Stomach smooth muscle (tissue), 2 donors: Measurements from ENCODE around the gene KCNJ6.

Experiments used
- H3K27ac ChIP-seq: one replicate; pipeline ENCODE4 v1.7.0; 2013; ENCODE audit warnings: mild to moderate bottlenecking, low read length, inconsistent platforms
- H3K27me3 ChIP-seq, 2 donors: one replicate each; pipeline ENCODE4 v1.7.0; 2013; ENCODE audit warnings: low read length in 2 of 2; ENCODE audit not compliant: insufficient read depth in 2 of 2, control insufficient read depth in 1 of 2
- H3K36me3 ChIP-seq, 2 donors: one replicate each; pipeline ENCODE4 v1.7.0; 2013; ENCODE audit warnings: low read length in 2 of 2; ENCODE audit not compliant: control insufficient read depth in 2 of 2, insufficient read depth in 2 of 2
- H3K4me1 ChIP-seq: one replicate; pipeline ENCODE4 v1.7.0; 2013; ENCODE audit warnings: low read length; ENCODE audit not compliant: control insufficient read depth, insufficient read depth
- H3K4me3 ChIP-seq, 2 donors: one replicate each; pipeline ENCODE4 v1.7.0; 2013; ENCODE audit warnings: low read length in 2 of 2
- H3K9ac ChIP-seq, 2 donors: one replicate each; pipeline ENCODE4 v1.7.0; 2013; ENCODE audit warnings: low read length in 2 of 2, mild to moderate bottlenecking in 1 of 2
- H3K9me3 ChIP-seq, 2 donors: one replicate each; pipeline ENCODE4 v1.7.0; 2013; ENCODE audit warnings: low read length in 2 of 2; ENCODE audit not compliant: control insufficient read depth in 2 of 2
- donor health status: healthy.
- donor health status: Pancreatic carcinoma.

KCNJ6 gene

DNA sequence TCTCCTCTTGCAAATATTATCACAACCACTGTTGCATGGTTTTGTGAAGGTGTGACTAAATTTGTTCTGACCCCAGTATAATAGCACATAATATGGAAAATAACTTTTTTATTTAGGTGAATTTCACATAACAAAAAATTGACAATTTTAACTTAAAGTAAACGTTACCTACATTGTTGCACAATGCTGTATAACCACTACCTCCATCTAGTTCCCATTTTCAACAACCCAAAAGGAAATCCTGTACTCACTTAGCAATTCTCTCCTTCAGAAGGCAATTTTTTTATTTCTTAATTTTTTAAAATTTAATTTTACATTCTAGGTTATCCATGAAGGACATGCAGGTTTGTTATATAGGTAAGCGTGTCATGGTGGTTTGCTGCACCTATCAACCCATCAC is 95.2 kb downstream of the KCNJ6 start:
- Histone ChIP-seq H3K9ac (no peak overlapping the region), H3K4me3 (no peak overlapping the region), H3K9me3 (no peaks in the 10 kb centered on the region), H3K27me3 (peaks cover 0 to 5% of the 10 kb centered on the region in 2 donors), H3K36me3 (no peaks in the 10 kb centered on the region), H3K27ac (no peak overlapping the region), H3K4me1 (no peaks in the 10 kb centered on the region)

DNA sequence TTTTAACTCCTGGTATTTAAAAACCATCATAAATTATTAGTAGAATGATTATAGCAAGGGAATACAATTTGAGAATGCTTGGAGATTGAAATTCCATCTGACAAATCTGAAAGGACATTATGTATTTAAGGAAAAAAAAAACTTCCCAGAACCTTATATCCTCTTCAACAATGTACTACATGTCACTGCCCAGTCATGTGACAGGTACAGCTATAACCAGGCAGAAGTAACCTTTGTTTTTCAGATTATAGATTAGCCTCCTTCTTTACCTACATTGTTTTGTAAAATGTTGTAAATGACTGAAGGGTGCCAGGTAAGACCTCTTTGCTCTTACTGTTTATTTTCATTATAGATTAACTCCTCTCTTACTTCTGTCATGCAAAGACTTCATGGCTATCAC is 96.9 kb downstream of the KCNJ6 start:
- H3K36me3 ChIP-seq = no peaks in the 10 kb centered on the region
- H3K4me1 ChIP-seq = no peaks in the 10 kb centered on the region
- peaks cover 0 to 5% of the 10 kb centered on the region in 2 donors for H3K27me3 ChIP-seq
- no peak overlapping the region for H3K27ac ChIP-seq
- no peaks in the 10 kb centered on the region for H3K9me3 ChIP-seq
- no peak overlapping the region for H3K4me3 ChIP-seq
- H3K9ac ChIP-seq = no peak overlapping the region

GRCh38 chr21:37817242-37817641 is 99.0 kb downstream of the KCNJ6 start:
- Histone ChIP-seq H3K27ac (no peak overlapping the region), H3K4me1 (no peaks in the 10 kb centered on the region), H3K9me3 (no peaks in the 10 kb centered on the region), H3K36me3 (no peaks in the 10 kb centered on the region), H3K27me3 (no peaks in the 10 kb centered on the region), H3K4me3 (no peak overlapping the region), H3K9ac (no peak overlapping the region)

DNA sequence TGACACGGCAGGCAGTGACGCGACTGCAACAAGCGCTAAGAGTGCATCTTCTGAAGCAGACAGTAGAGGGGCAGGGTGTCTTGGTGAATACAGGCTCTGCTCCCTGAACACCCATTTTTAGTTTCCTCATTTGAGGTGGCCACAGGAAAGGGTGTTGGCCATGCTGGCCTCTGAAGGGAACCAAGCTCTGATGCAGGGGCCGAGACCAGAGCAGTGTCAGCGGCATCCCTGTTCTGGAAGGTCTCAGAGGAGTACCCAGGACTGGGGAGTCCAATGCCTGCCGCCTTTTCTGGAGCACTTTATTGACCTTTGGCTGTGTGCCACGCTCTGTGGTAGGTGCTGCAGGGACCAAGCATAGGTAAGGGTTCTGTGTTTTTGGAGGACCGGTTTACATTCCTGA is 100.4 kb downstream of the KCNJ6 start:
- H3K9ac ChIP-seq = no peak overlapping the region
- no peak overlapping the region for H3K27ac ChIP-seq
- no peak overlapping the region for H3K4me3 ChIP-seq
- no peaks in the 10 kb centered on the region for H3K27me3 ChIP-seq
- no peaks in the 10 kb centered on the region for H3K4me1 ChIP-seq
- H3K9me3 ChIP-seq = no peaks in the 10 kb centered on the region
- no peaks in the 10 kb centered on the region for H3K36me3 ChIP-seq

- Histone ChIP-seq H3K9me3 (no peaks in the 10 kb centered on the region), H3K36me3 (no peaks in the 10 kb centered on the region), H3K4me1 (no peaks in the 10 kb centered on the region), H3K9ac (no peak overlapping the region), H3K27ac (no peak overlapping the region), H3K27me3 (no peaks in the 10 kb centered on the region), H3K4me3 (no peak overlapping the region)
Observed at GRCh38 chr21:37811711-37812110, 104.5 kb downstream of the KCNJ6 start.

GRCh38 chr21:37808261-37808660 is 108.0 kb downstream of the KCNJ6 start:
- Histone ChIP-seq H3K9ac (no peak overlapping the region), H3K4me3 (no peak overlapping the region), H3K27ac (no peak overlapping the region), H3K9me3 (peaks cover 0 to 6% of the 10 kb centered on the region in 2 donors), H3K4me1 (no peaks in the 10 kb centered on the region), H3K36me3 (no peaks in the 10 kb centered on the region), H3K27me3 (no peaks in the 10 kb centered on the region)

- Histone ChIP-seq H3K27ac (no peak overlapping the region), H3K9me3 (peaks cover 0 to 6% of the 10 kb centered on the region in 2 donors), H3K27me3 (no peaks in the 10 kb centered on the region), H3K4me3 (no peak overlapping the region), H3K9ac (no peak overlapping the region), H3K36me3 (no peaks in the 10 kb centered on the region), H3K4me1 (no peaks in the 10 kb centered on the region)
Observed at GRCh38 chr21:37805266-37805665, 111.0 kb downstream of the KCNJ6 start.

GRCh38 chr21:37804001-37804400 is 112.3 kb downstream of the KCNJ6 start:
- Histone ChIP-seq H3K36me3 (no peaks in the 10 kb centered on the region), H3K27me3 (no peaks in the 10 kb centered on the region), H3K27ac (no peak overlapping the region), H3K4me1 (no peaks in the 10 kb centered on the region), H3K9ac (no peak overlapping the region), H3K9me3 (peaks cover 0 to 6% of the 10 kb centered on the region in 2 donors), H3K4me3 (no peak overlapping the region)

GRCh38 chr21:37803101-37803651 is 113.1 kb downstream of the KCNJ6 start:
- Histone ChIP-seq H3K27me3 (no peaks in the 10 kb centered on the region), H3K4me3 (no peak overlapping the region), H3K9me3 (peaks cover 0 to 6% of the 10 kb centered on the region in 2 donors), H3K36me3 (no peaks in the 10 kb centered on the region), H3K27ac (no peak overlapping the region), H3K4me1 (no peaks in the 10 kb centered on the region), H3K9ac (no peak overlapping the region)

- no peaks in the 10 kb centered on the region for H3K4me1 ChIP-seq
- no peaks in the 10 kb centered on the region for H3K27me3 ChIP-seq
- H3K4me3 ChIP-seq = no peak overlapping the region
- no peaks in the 10 kb centered on the region for H3K36me3 ChIP-seq
- H3K9ac ChIP-seq = no peak overlapping the region
- H3K9me3 ChIP-seq = peaks cover 0 to 4% of the 10 kb centered on the region in 2 donors
- H3K27ac ChIP-seq = no peak overlapping the region
Observed at GRCh38 chr21:37800456-37801061, 115.7 kb downstream of the KCNJ6 start.

- Histone ChIP-seq H3K4me1 (no peaks in the 10 kb centered on the region), H3K4me3 (no peak overlapping the region), H3K36me3 (no peaks in the 10 kb centered on the region), H3K9ac (no peak overlapping the region), H3K27me3 (no peaks in the 10 kb centered on the region), H3K9me3 (peaks cover 0 to 4% of the 10 kb centered on the region in 2 donors), H3K27ac (no peak overlapping the region)
Observed at GRCh38 chr21:37800057-37800455, 116.2 kb downstream of the KCNJ6 start.
